Stomach (tissue), 4 donors: ENCODE measurements around the gene KCNK18.

Experiments used
- EP300 ChIP-seq: sonication (generic); formaldehyde crosslinking; IDR thresholded peaks from one replicate; pipeline ENCODE4 v1.6.1; 2017; ENCODE audit warnings: antibody characterized with exemption
- POLR2A ChIP-seq, 4 donors: fragments of 450-650 bp; IDR thresholded peaks; one replicate each; pipeline ENCODE4 v1.6.1; 2016; ENCODE audit warnings: antibody characterized with exemption in 4 of 4, control low read depth in 2 of 4, mild to moderate bottlenecking in 1 of 4, moderate library complexity in 1 of 4
- POLR2AphosphoS5 ChIP-seq, 3 donors: sonication (generic); formaldehyde crosslinking; IDR thresholded peaks; one replicate each; pipeline ENCODE4 v1.6.1; 2016; ENCODE audit warnings: antibody characterized with exemption in 3 of 3
- TF ChIP-seq, protein P1 (sequence below), 7 experiments: fragments of 450-650 bp in 4 of 7; fragments of 200-600 bp in 3 of 7; sonication (generic) in 3 of 7; IDR thresholded peaks; one replicate each; pipeline ENCODE4 v1.5.1; 2016 to 2019; ENCODE audit warnings: antibody characterized with exemption in 7 of 7, control low read depth in 2 of 7, mild to moderate bottlenecking in 1 of 7

- TF ChIP-seq, protein P1, sequence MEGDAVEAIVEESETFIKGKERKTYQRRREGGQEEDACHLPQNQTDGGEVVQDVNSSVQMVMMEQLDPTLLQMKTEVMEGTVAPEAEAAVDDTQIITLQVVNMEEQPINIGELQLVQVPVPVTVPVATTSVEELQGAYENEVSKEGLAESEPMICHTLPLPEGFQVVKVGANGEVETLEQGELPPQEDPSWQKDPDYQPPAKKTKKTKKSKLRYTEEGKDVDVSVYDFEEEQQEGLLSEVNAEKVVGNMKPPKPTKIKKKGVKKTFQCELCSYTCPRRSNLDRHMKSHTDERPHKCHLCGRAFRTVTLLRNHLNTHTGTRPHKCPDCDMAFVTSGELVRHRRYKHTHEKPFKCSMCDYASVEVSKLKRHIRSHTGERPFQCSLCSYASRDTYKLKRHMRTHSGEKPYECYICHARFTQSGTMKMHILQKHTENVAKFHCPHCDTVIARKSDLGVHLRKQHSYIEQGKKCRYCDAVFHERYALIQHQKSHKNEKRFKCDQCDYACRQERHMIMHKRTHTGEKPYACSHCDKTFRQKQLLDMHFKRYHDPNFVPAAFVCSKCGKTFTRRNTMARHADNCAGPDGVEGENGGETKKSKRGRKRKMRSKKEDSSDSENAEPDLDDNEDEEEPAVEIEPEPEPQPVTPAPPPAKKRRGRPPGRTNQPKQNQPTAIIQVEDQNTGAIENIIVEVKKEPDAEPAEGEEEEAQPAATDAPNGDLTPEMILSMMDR (IDR thresholded peaks at IDR 0.05) = no peak
- TF ChIP-seq EP300 (no peak), POLR2AphosphoS5 (IDR thresholded peaks at IDR 0.05) (no peak), POLR2A (IDR thresholded peaks at IDR 0.05) (no peak)
Observed at GRCh38 chr10:117186832-117187615, 10.3 kb upstream of the KCNK18 start.
